HUES6 (cell line): ENCODE data around the gene SERGEF.

ENCODE experiments used
- H3K27ac ChIP-seq: 2 replicates; pipeline ENCODE4 v1.7.0; 2013; ENCODE audit warnings: low read depth, mild to moderate bottlenecking, low read length, inconsistent platforms
- H3K27me3 ChIP-seq: 2 replicates; pipeline ENCODE4 v1.6.1; 2013; ENCODE audit warnings: low read length; ENCODE audit not compliant: control insufficient read depth, insufficient read depth
- H3K36me3 ChIP-seq: 2 replicates; pipeline ENCODE4 v1.6.1; 2013; ENCODE audit warnings: low read length; ENCODE audit not compliant: control insufficient read depth, insufficient read depth
- H3K4me1 ChIP-seq: 2 replicates; pipeline ENCODE4 v1.6.1; 2013; ENCODE audit warnings: low read length; ENCODE audit not compliant: control insufficient read depth, insufficient read depth
- H3K4me3 ChIP-seq: 2 replicates; pipeline ENCODE4 v1.5.1; 2013; ENCODE audit warnings: low read depth, low read length
- H3K9ac ChIP-seq: one replicate; pipeline ENCODE4 v1.6.1; 2013; ENCODE audit warnings: mild to moderate bottlenecking, low read length
- H3K9me3 ChIP-seq: 2 replicates; pipeline ENCODE4 v1.6.1; 2013; ENCODE audit warnings: low read depth, low read length; ENCODE audit not compliant: control insufficient read depth, insufficient read depth

The SERGEF gene

GRCh38 chr11:17812865-17813187, 200.0 kb downstream of the SERGEF start:
- Histone ChIP-seq H3K9ac (no peak overlapping the region), H3K4me1 (no peaks in the 10 kb centered on the region), H3K4me3 (no peak overlapping the region), H3K36me3 (no peaks in the 10 kb centered on the region), H3K9me3 (no peaks in the 10 kb centered on the region), H3K27ac (no peak overlapping the region), H3K27me3 (no peaks in the 10 kb centered on the region)

- Histone ChIP-seq H3K27ac (no peak overlapping the region), H3K9me3 (no peaks in the 10 kb centered on the region), H3K4me1 (no peaks in the 10 kb centered on the region), H3K9ac (no peak overlapping the region), H3K36me3 (no peaks in the 10 kb centered on the region), H3K4me3 (no peak overlapping the region), H3K27me3 (no peaks in the 10 kb centered on the region)
These were observed 200.6 kb downstream of the SERGEF start for GRCh38 chr11:17812091-17812864.

- no peaks in the 10 kb centered on the region for H3K4me1 ChIP-seq
- H3K4me3 ChIP-seq, result no peak overlapping the region
- H3K27ac ChIP-seq, result no peak overlapping the region
- no peaks in the 10 kb centered on the region for H3K36me3 ChIP-seq
- no peaks in the 10 kb centered on the region for H3K9me3 ChIP-seq
- no peaks in the 10 kb centered on the region for H3K27me3 ChIP-seq
- no peak overlapping the region for H3K9ac ChIP-seq
These were observed 201.5 kb downstream of the SERGEF start for GRCh38 chr11:17811352-17811751.

GRCh38 chr11:17810746-17811145, 202.1 kb downstream of the SERGEF start:
- Histone ChIP-seq H3K4me1 (no peaks in the 10 kb centered on the region), H3K9me3 (no peaks in the 10 kb centered on the region), H3K9ac (no peak overlapping the region), H3K27ac (no peak overlapping the region), H3K27me3 (no peaks in the 10 kb centered on the region), H3K36me3 (no peaks in the 10 kb centered on the region), H3K4me3 (no peak overlapping the region)

DNA sequence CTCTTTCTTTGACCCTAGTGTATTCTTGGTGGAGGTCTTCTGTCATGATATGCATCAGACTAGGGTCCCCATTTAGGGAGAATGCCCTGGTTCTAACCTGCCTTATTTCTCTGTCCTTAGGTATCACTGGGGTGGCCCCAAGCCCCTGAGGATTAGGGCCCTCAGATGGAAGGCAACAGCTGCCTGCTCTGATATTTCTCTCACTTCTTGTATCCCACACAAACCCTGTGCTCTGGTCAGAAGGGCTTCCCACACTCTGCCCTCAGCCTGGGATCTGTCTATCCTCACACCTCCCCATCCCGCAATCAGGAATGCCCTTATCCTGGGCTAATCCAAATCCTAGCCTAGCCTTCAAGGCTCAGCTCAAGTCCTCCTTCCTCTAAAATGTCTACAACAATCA, 202.8 kb downstream of the SERGEF start:
- H3K4me3 ChIP-seq, result no peak overlapping the region
- no peaks in the 10 kb centered on the region for H3K9me3 ChIP-seq
- no peaks in the 10 kb centered on the region for H3K36me3 ChIP-seq
- no peaks in the 10 kb centered on the region for H3K27me3 ChIP-seq
- no peak overlapping the region for H3K9ac ChIP-seq
- no peak overlapping the region for H3K27ac ChIP-seq
- no peaks in the 10 kb centered on the region for H3K4me1 ChIP-seq

DNA sequence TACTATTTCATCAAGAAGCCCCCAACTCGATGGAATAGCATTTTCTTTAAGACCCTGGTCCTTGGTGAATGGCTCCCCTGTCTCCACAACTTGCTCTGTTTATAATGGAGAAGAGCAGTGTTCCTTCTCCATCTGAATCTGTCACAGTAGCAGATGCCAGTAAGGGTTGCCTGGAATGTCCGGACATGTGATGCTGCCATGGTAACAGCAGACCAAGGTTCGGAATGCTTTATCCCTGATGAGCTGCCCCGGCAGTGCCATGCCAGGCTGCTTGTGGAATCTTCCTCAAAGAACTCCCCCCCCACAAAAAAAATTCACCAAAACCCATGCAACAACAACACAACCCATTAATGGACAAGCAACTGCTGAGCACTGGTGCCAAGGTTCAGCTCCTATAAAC, 205.8 kb downstream of the SERGEF start:
- peaks cover 4% of the 10 kb centered on the region; the same call in 1 of the 2 replicates for H3K4me1 ChIP-seq
- H3K27me3 ChIP-seq, result no peaks in the 10 kb centered on the region
- no peak overlapping the region for H3K27ac ChIP-seq
- H3K4me3 ChIP-seq, result no peak overlapping the region
- no peaks in the 10 kb centered on the region for H3K36me3 ChIP-seq
- no peak overlapping the region for H3K9ac ChIP-seq
- H3K9me3 ChIP-seq, result no peaks in the 10 kb centered on the region

DNA sequence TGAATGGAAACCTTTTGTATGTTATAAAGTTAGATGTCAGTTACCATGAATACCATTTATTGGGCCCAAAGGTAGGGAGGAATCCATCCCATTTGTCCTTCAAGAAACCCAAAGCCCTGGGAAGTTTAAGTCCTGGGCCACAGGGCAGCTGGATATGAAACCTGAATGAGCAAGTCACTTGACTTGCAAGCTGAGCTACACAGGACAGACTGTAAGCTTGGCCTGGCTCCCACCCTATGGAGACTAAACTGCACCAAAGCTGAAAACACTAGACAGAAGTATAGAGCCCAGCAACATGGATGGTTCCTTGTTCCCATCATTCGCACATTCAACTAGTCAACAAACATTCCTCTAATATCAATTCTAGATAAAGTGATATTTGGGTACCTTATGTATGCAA, 207.0 kb downstream of the SERGEF start:
- no peak overlapping the region for H3K9ac ChIP-seq
- H3K9me3 ChIP-seq, result no peaks in the 10 kb centered on the region
- H3K4me3 ChIP-seq, result no peak overlapping the region
- H3K27me3 ChIP-seq, result no peaks in the 10 kb centered on the region
- peaks cover 12% of the 10 kb centered on the region for H3K4me1 ChIP-seq
- H3K27ac ChIP-seq, result no peak overlapping the region
- H3K36me3 ChIP-seq, result no peaks in the 10 kb centered on the region

DNA sequence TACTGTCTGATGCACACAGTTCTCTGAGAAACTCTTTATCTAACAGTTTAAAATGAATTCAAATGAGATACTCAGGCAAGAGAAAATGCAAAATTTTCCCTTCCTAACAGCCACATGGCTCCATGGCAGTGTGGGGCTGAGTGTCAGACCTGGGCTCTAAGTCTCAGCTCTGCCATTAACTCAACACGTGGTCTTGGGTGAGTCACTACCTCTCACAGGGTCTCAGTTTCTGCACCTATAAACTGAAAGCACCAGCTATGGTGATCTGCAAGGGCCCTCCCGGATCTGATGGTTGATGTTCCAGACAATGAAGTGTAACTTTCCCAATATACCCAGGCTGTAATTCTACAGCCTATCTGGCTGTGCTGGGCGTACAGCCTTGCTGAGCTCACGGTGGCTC, 207.8 kb downstream of the SERGEF start:
- peaks cover 15% of the 10 kb centered on the region for H3K4me1 ChIP-seq
- H3K4me3 ChIP-seq, result no peak overlapping the region
- H3K9ac ChIP-seq, result no peak overlapping the region
- peaks cover 5% of the 10 kb centered on the region for H3K9me3 ChIP-seq
- H3K36me3 ChIP-seq, result no peaks in the 10 kb centered on the region
- H3K27me3 ChIP-seq, result no peaks in the 10 kb centered on the region
- no peak overlapping the region for H3K27ac ChIP-seq

DNA sequence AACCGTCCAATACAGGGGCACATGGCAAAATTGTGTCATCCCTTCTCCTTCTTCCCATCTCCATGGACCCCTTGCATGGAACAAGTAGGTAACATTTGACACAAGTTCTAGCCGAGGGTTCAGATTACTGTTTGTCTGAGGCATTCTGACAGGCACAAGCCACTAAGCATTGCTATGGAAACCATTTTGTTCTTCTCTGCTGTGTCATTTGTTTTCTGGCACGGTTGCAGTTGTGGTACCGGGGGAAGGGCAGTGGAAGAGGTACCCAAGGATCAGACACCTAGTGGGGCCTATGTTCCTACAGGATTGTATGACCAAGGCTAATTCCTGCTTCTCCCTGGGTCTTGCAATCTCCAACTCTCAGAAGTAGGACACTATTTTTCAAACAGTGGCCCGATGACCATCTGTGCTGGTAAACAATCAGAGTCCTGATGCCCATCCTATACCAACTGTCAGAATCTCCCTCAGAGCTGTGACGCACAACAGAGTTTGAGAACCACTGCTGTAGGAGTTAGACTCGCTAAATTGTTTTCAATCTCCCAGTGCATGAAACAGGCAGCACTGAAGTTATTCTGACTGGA, 209.0 kb downstream of the SERGEF start:
- H3K27me3 ChIP-seq, result no peaks in the 10 kb centered on the region
- peaks cover 5% of the 10 kb centered on the region for H3K9me3 ChIP-seq
- no peak overlapping the region for H3K27ac ChIP-seq
- H3K9ac ChIP-seq, result no peak overlapping the region
- peaks cover 15% of the 10 kb centered on the region for H3K4me1 ChIP-seq
- no peaks in the 10 kb centered on the region for H3K36me3 ChIP-seq
- no peak overlapping the region for H3K4me3 ChIP-seq

DNA sequence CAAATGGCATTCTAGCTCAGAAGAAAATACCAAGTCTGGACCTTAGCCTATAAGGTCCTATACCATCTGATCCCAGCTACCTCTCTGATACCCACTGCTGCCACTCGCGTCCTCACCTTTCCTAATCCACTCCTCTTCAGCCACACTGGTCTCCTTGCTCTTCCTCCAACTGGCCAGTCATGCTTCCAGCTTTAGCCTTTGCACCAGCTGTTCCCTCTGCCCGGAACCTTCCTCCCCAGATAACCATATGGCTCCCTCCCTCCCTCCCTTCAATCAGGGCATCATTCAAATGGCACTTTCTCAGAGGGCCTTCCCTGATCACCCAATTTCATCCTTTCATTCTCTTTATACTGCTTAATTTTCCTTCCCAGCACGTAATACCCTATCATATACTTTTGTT, 210.4 kb downstream of the SERGEF start:
- Histone ChIP-seq H3K9ac (no peak overlapping the region), H3K27me3 (no peaks in the 10 kb centered on the region), H3K4me3 (no peak overlapping the region), H3K4me1 (peaks cover 15% of the 10 kb centered on the region), H3K9me3 (peaks cover 5% of the 10 kb centered on the region), H3K27ac (no peak overlapping the region), H3K36me3 (no peaks in the 10 kb centered on the region)

GRCh38 chr11:17801166-17801565, 211.7 kb downstream of the SERGEF start:
- Histone ChIP-seq H3K36me3 (no peaks in the 10 kb centered on the region), H3K4me1 (peaks cover 15% of the 10 kb centered on the region), H3K27me3 (no peaks in the 10 kb centered on the region), H3K9ac (no peak overlapping the region), H3K9me3 (peaks cover 5% of the 10 kb centered on the region), H3K4me3 (no peak overlapping the region), H3K27ac (no peak overlapping the region)
